Endothelial cell of umbilical vein (primary cell): Measurements from ENCODE around the gene SCTR. TPM values are rescaled to one million over a fixed set of nuclear protein-coding genes. Genes with fewer than 3 reads are reported as not detected.

Source experiments
- BruUV-seq: library from RNA; stranded (reverse); fragments of 400-500 nt; replicated peaks from 2 replicates; lab custom pipeline; 2021; lab: Mats Ljungman, UMichigan
- CTCF ChIA-PET: fragments of 300-600, 350-600 bp; sonication (Branson Sonifier 250); formaldehyde crosslinking; loops from one replicate; lab custom pipeline; 2021; ENCODE audit warnings: antibody characterized with exemption, inconsistent platforms; lab: Charles Lee
- POLR2A ChIA-PET: fragments of 300-600, 350-600 bp; sonication (Branson Sonifier 250); formaldehyde crosslinking; loops from one replicate; lab custom pipeline; 2021; ENCODE audit warnings: antibody characterized with exemption, inconsistent platforms; lab: Charles Lee
- DNase-seq: peaks from one replicate; pipeline ENCODE4 v3.0.0-alpha.2; 2011; ENCODE audit warnings: low read depth, low spot score
- FAIRE-seq: peaks from 2 replicates; lab custom pipeline; 2011; peaks lifted over from hg19 to GRCh38; lab: Jason Lieb, UNC
- H2AFZ ChIP-seq: 2 replicates; pipeline ENCODE4 v1.6.0; 2012; ENCODE audit warnings: low read depth, low read length, control low read depth, inconsistent platforms
- H3K27ac ChIP-seq: 2 replicates; pipeline ENCODE4 v1.5.1; 2011; ENCODE audit warnings: low read depth, mild to moderate bottlenecking, control low read depth, low read length, moderate library complexity; ENCODE audit not compliant: insufficient read depth
- H3K27me3 ChIP-seq, 2 experiments: 2 replicates each; pipeline versions ENCODE4 v1.6.0 to v1.6.1; 2011; ENCODE audit warnings: low read length in 2 of 2, mixed read lengths in 1 of 2; ENCODE audit not compliant: control insufficient read depth in 2 of 2, insufficient read depth in 2 of 2
- H3K36me3 ChIP-seq, 2 experiments: 2 replicates in 1 of 2; 3 replicates in 1 of 2; pipeline ENCODE4 v1.5.1; 2011; ENCODE audit warnings: low read length in 2 of 2, mild to moderate bottlenecking in 1 of 2, moderate library complexity in 1 of 2; ENCODE audit not compliant: control insufficient read depth in 2 of 2, insufficient read depth in 2 of 2; ENCODE audit errors: extremely low read depth in 1 of 2
- H3K4me1 ChIP-seq: 3 replicates; pipeline ENCODE4 v1.5.1; 2011; ENCODE audit warnings: mild to moderate bottlenecking, low read length; ENCODE audit not compliant: control insufficient read depth, insufficient read depth; ENCODE audit errors: extremely low read depth
- H3K4me2 ChIP-seq: 2 replicates; pipeline ENCODE4 v1.6.1; 2011; ENCODE audit warnings: low read length, control low read depth, mixed read lengths; ENCODE audit not compliant: insufficient read depth
- H3K4me3 ChIP-seq, 3 experiments: fragments of 200-600 bp in 1 of 3; sonication (generic), shearing (Covaris generic) in 1 of 3; replicated peaks in 1 of 3; 2 replicates each; pipeline ENCODE4 v1.5.1; 2011 to 2016; ENCODE audit warnings: control low read depth in 3 of 3, low read length in 3 of 3, mild to moderate bottlenecking in 2 of 3, inconsistent platforms in 1 of 3, low read depth in 1 of 3, moderate library complexity in 1 of 3; ENCODE audit not compliant: insufficient read depth in 1 of 3
- H3K79me2 ChIP-seq: 2 replicates; pipeline ENCODE4 v1.6.0; 2012; ENCODE audit warnings: low read length, inconsistent platforms; ENCODE audit not compliant: control insufficient read depth, insufficient read depth
- H3K9ac ChIP-seq: replicated peaks from 2 replicates; pipeline ENCODE3; 2011; ENCODE audit warnings: low read length, control low read depth; ENCODE audit not compliant: insufficient read depth; ENCODE audit errors: extremely low read depth
- H3K9me1 ChIP-seq: replicated peaks from 3 replicates; pipeline ENCODE4 v1.6.0; 2011; ENCODE audit warnings: mild to moderate bottlenecking, low read length; ENCODE audit not compliant: control insufficient read depth, insufficient read depth; ENCODE audit errors: extremely low read depth
- H3K9me3 ChIP-seq: replicated peaks from 2 replicates; pipeline ENCODE4 v1.5.1; 2012; ENCODE audit warnings: low read length, inconsistent platforms; ENCODE audit not compliant: control insufficient read depth, insufficient read depth
- H4K20me1 ChIP-seq: replicated peaks from 2 replicates; pipeline ENCODE3; 2011; ENCODE audit warnings: mild to moderate bottlenecking, low read length; ENCODE audit not compliant: control insufficient read depth, insufficient read depth; ENCODE audit errors: extremely low read depth
- CTCF ChIP-seq, 2 donors: IDR thresholded peaks; 1 replicate in 1 of 2; 2 replicates in 1 of 2; pipeline ENCODE4 v1.5.1; 2011; ENCODE audit warnings: low read length in 2 of 2, mild to moderate bottlenecking in 2 of 2, moderate library complexity in 2 of 2, control low read depth in 1 of 2, inconsistent platforms in 1 of 2, low read depth in 1 of 2; ENCODE audit not compliant: insufficient read depth in 1 of 2; ENCODE audit errors: extremely low read depth in 1 of 2
- EZH2 ChIP-seq: IDR thresholded peaks from 2 replicates; pipeline ENCODE4 v1.6.1; 2012; ENCODE audit warnings: borderline replicate concordance, low read depth, mild to moderate bottlenecking, moderate library complexity, low read length, inconsistent platforms; ENCODE audit not compliant: severe bottlenecking
- FOS ChIP-seq: IDR thresholded peaks from 2 replicates; pipeline ENCODE4 v1.6.1; 2011; ENCODE audit warnings: mild to moderate bottlenecking, low read length, moderate library complexity, borderline replicate concordance; ENCODE audit not compliant: insufficient read depth
- GATA2 ChIP-seq: IDR thresholded peaks from 2 replicates; pipeline ENCODE4 v1.7.0; 2011; ENCODE audit warnings: low read depth, mild to moderate bottlenecking, moderate library complexity, mixed read lengths, low read length; ENCODE audit not compliant: insufficient read length, insufficient read depth
- JUN ChIP-seq: IDR thresholded peaks from 2 replicates; pipeline ENCODE4 v1.6.1; 2011; ENCODE audit warnings: borderline replicate concordance, low read depth; ENCODE audit not compliant: insufficient read length, insufficient read depth
- MAX ChIP-seq: IDR thresholded peaks from 2 replicates; pipeline ENCODE4 v1.6.1; 2011; ENCODE audit not compliant: insufficient read depth, insufficient read length
- MYC ChIP-seq: IDR thresholded peaks from one replicate; pipeline ENCODE4 v1.6.1; 2011; ENCODE audit warnings: mild to moderate bottlenecking, low read depth, low read length
- POLR2A ChIP-seq: IDR thresholded peaks from 2 replicates; pipeline ENCODE4 v1.6.1; 2012; ENCODE audit warnings: low read depth, mild to moderate bottlenecking, control low read depth, low read length
- POLR2AphosphoS5 ChIP-seq: IDR thresholded peaks from 2 replicates; pipeline ENCODE4 v1.6.1; 2012; ENCODE audit warnings: low read depth, mild to moderate bottlenecking, control low read depth, low read length, moderate library complexity; ENCODE audit not compliant: insufficient read depth
- dilution Hi-C: fragments of 300-500 bp; cut with MboI; formaldehyde crosslinking; loops from one replicate; pipeline ENCODE4 v1.15.0; 2019; ENCODE audit warnings: low sequenced_read_pairs; ENCODE audit not compliant: extremely low pct_ligation_motif_present
- intact Hi-C: fragments of 100-400 bp; cut with micrococcal nuclease; formaldehyde crosslinking; loops from one replicate; pipeline ENCODE4 v1.10.0; 2022
- polyA plus RNA-seq, 4 experiments: library from polyadenylated mRNA; depleted of rRNA in 3 of 4; stranded (reverse) in 3 of 4; unstranded in 1 of 4; fragments of >200 nt; gene quantifications; 2 replicates each; pipeline versions ENCODE4 v1.2.1 to v1.2.3, GENCODE V29; 2011 to 2012; ENCODE audit warnings: missing spikeins in 1 of 4
- total RNA-seq: library from RNA; stranded (reverse); gene quantifications from 2 replicates; pipeline ENCODE4 v1.2.3, GENCODE V29; 2021

The SCTR gene
- total and polyA plus RNA-seq, 2 donors (not counting 3 experiments of a cell fraction or from before 2014, with no cell fraction given): not detected

GRCh38 chr2:119494163-119494790 lies 30.0 kb downstream of the SCTR start:
- Histone ChIP-seq H3K4me3 (no peak overlapping the region), H3K9me1 (no peaks in the 10 kb centered on the region), H3K9me3 (no peaks in the 10 kb centered on the region), H3K27me3 (peaks cover 2 to 10% of the 10 kb centered on the region in 2 experiments), H3K27ac (no peak overlapping the region), H3K36me3 (no peaks in the 10 kb centered on the region), H2AFZ (no peak overlapping the region), H3K79me2 (no peaks in the 10 kb centered on the region), H3K9ac (no peak overlapping the region), H3K4me1 (peaks cover 3% of the 10 kb centered on the region), H4K20me1 (no peaks in the 10 kb centered on the region), H3K4me2 (no peak overlapping the region)
- intact Hi-C loops: no loop called here
- TF ChIP-seq POLR2AphosphoS5 (no peak), JUN (no peak), MYC (no peak), EZH2 (no peak), CTCF (IDR thresholded peaks at IDR 0.05; ENCODE audit: extremely low read depth in 1 of 2, insufficient read depth in 1 of 2, low read depth in 1 of 2, low read length in 2 of 2) (no peak), FOS (no peak), MAX (no peak), POLR2A (no peak), GATA2 (no peak)
- dilution Hi-C loops: no loop called here
- DNase-seq (no peak), FAIRE-seq (no peak)
- ChIA-PET CTCF (interaction anchor here (1.2 to 2.1 kb wide), 3 partner anchors 10 to 23 kb away, joined by 3 to 4 read pairs (median 4); no protein-coding TSS in a partner anchor), POLR2A (no interaction called here)
- no TSS peak for BruUV-seq
